ENCODE measurements around the gene SHH.

- TF ChIP-seq CTCF (conservative IDR thresholded peaks at IDR 0.05; ENCODE audit: low read depth, low read length) (no peak), EZH2 (IDR thresholded peaks at IDR 0.05; ENCODE audit: borderline replicate concordance, low read depth, low read length, poor library complexity, severe bottlenecking) (no peak)
Observed at GRCh38 chr7:155758348-155758747, 53.9 kb downstream of the SHH start.
